HepG2 (cell line): ENCODE results near the gene RSAD2. TPM values are rescaled to one million over a fixed set of nuclear protein-coding genes. Genes with fewer than 3 reads are reported as not detected.
A peak's percentile ranks its signal among the peaks of the same experiment; 100 is the strongest.

Experiments used
- EP300 ChIP-seq, 3 experiments: sonication (generic) in 1 of 3; formaldehyde crosslinking in 1 of 3; IDR thresholded peaks; 2 replicates each; pipeline versions ENCODE4 v1.5.1 to v1.6.1; 2011 to 2020; ENCODE audit warnings: low read depth in 2 of 3, low read length in 2 of 3, borderline replicate concordance in 1 of 3, improper control_type of control experiment in 1 of 3, mild to moderate bottlenecking in 1 of 3, missing genetic modification reagents in 1 of 3, moderate library complexity in 1 of 3
- FOSL1 ChIP-seq: sonication (generic); formaldehyde crosslinking; IDR thresholded peaks from 2 replicates; pipeline ENCODE4 v1.9.0; 2021; ENCODE audit warnings: missing genetic modification reagents, borderline replicate concordance
- IRF1 ChIP-seq: sonication (generic); formaldehyde crosslinking; IDR thresholded peaks from 2 replicates; pipeline ENCODE4 v1.4.0; 2020; ENCODE audit warnings: low read depth, mild to moderate bottlenecking, missing genetic modification reagents
- MAFF ChIP-seq: IDR thresholded peaks from 2 replicates; pipeline ENCODE4 v1.6.1; 2011; ENCODE audit warnings: low read depth, low read length, improper control_type of control experiment
- NCOA1 ChIP-seq: sonication (generic); formaldehyde crosslinking; IDR thresholded peaks from 2 replicates; pipeline ENCODE4 v1.9.0; 2021; ENCODE audit warnings: missing genetic modification reagents
- POGZ ChIP-seq: sonication (generic); formaldehyde crosslinking; IDR thresholded peaks from 2 replicates; pipeline ENCODE4 v1.4.0; 2020; ENCODE audit warnings: mild to moderate bottlenecking, missing genetic modification reagents
- SETDB1 ChIP-seq: sonication (generic); formaldehyde crosslinking; IDR thresholded peaks from 2 replicates; pipeline ENCODE4 v1.5.1; 2020; ENCODE audit warnings: missing genetic modification reagents, mild to moderate bottlenecking, borderline replicate concordance
- SRF ChIP-seq: IDR thresholded peaks from 2 replicates; pipeline ENCODE4 v1.6.1; 2011; ENCODE audit warnings: mild to moderate bottlenecking, low read depth, low read length, moderate library complexity
- TOPORS ChIP-seq: sonication (generic); formaldehyde crosslinking; IDR thresholded peaks from 2 replicates; pipeline ENCODE4 v1.8.0; 2023; ENCODE audit warnings: mild to moderate bottlenecking, missing genetic modification reagents
- XRCC5 ChIP-seq: fragments of 200-400 bp; formaldehyde crosslinking; optimal IDR thresholded peaks from 2 replicates; pipeline ENCODE3; 2017; ENCODE audit warnings: mild to moderate bottlenecking, low read length
- ZFX ChIP-seq: sonication (generic); formaldehyde crosslinking; IDR thresholded peaks from 2 replicates; pipeline ENCODE4 v1.4.0; 2020; ENCODE audit warnings: mild to moderate bottlenecking, low read depth, missing genetic modification reagents, moderate library complexity
- ZFYVE20 ChIP-seq: sonication (generic); formaldehyde crosslinking; IDR thresholded peaks from 2 replicates; pipeline ENCODE4 v1.8.0; 2023; ENCODE audit warnings: low read depth, mild to moderate bottlenecking, moderate library complexity, missing genetic modification reagents, borderline replicate concordance
- ZKSCAN1 ChIP-seq: fragments of 150-350 bp; IDR thresholded peaks from 2 replicates; pipeline ENCODE4 v1.6.1; 2014; ENCODE audit warnings: low read length
- ZNF331 ChIP-seq: sonication (generic); formaldehyde crosslinking; IDR thresholded peaks from 2 replicates; pipeline ENCODE4 v1.4.0; 2020; ENCODE audit warnings: missing genetic modification reagents
- ZNF550 ChIP-seq: sonication (generic); formaldehyde crosslinking; IDR thresholded peaks from 2 replicates; pipeline ENCODE4 v1.4.0; 2020; ENCODE audit warnings: mild to moderate bottlenecking, missing genetic modification reagents, borderline replicate concordance
- ZNF564 ChIP-seq: sonication (generic); formaldehyde crosslinking; IDR thresholded peaks from 2 replicates; pipeline ENCODE4 v1.8.1; 2023; ENCODE audit warnings: mild to moderate bottlenecking, missing genetic modification reagents
- ZNF704 ChIP-seq: sonication (generic); formaldehyde crosslinking; IDR thresholded peaks from 2 replicates; pipeline ENCODE4 v1.8.1; 2023; ENCODE audit warnings: mild to moderate bottlenecking, inconsistent platforms, moderate library complexity, missing genetic modification reagents, borderline replicate concordance
- polyA plus RNA-seq, 8 experiments: library from polyadenylated mRNA; depleted of rRNA in 3 of 8; stranded (reverse) in 7 of 8; unstranded in 1 of 8; fragments of >200 nt; fragmentation: Illumina TruSeq in 4 of 8; extraction: Trizol in 4 of 8; gene quantifications; 2 replicates each; pipeline versions ENCODE4 v1.2.1 to v1.2.3, GENCODE V29; 2011 to 2016; ENCODE audit warnings: low read depth in 4 of 8, missing spikeins in 1 of 8, mixed read lengths in 1 of 8; ENCODE audit not compliant: insufficient read depth in 1 of 8
- total RNA-seq, 5 experiments: library from RNA; depleted of rRNA; stranded (reverse); fragments of >200 nt; fragmentation: Illumina TruSeq; extraction: Trizol; gene quantifications; 2 replicates each; pipeline ENCODE4 v1.2.3, GENCODE V29; 2016; ENCODE audit warnings: low read depth in 1 of 5
- TF ChIP-seq, protein P1 (sequence below): sonication (generic); formaldehyde crosslinking; IDR thresholded peaks from 2 replicates; pipeline ENCODE4 v1.4.0; 2020; ENCODE audit warnings: missing genetic modification reagents
- TF ChIP-seq, protein P2 (sequence below): sonication (generic); formaldehyde crosslinking; IDR thresholded peaks from 2 replicates; pipeline ENCODE4 v1.5.0; 2020; ENCODE audit warnings: mild to moderate bottlenecking, low read depth, missing genetic modification reagents, borderline replicate concordance
- TF ChIP-seq, protein P3 (sequence below): sonication (generic); formaldehyde crosslinking; IDR thresholded peaks from 2 replicates; pipeline ENCODE4 v1.5.1; 2020; ENCODE audit warnings: mild to moderate bottlenecking, missing genetic modification reagents
- TF ChIP-seq, protein P4 (sequence below): sonication (generic); formaldehyde crosslinking; IDR thresholded peaks from 2 replicates; pipeline ENCODE4 v1.5.0; 2020; ENCODE audit warnings: missing genetic modification reagents, mild to moderate bottlenecking, borderline replicate concordance

Gene RSAD2
- total and polyA plus RNA-seq, 2 of the 13 experiments (the other 11 are each of a cell fraction or from before 2014, with no cell fraction given): 0.11 TPM; not detected in 1

- TF ChIP-seq, protein P1, sequence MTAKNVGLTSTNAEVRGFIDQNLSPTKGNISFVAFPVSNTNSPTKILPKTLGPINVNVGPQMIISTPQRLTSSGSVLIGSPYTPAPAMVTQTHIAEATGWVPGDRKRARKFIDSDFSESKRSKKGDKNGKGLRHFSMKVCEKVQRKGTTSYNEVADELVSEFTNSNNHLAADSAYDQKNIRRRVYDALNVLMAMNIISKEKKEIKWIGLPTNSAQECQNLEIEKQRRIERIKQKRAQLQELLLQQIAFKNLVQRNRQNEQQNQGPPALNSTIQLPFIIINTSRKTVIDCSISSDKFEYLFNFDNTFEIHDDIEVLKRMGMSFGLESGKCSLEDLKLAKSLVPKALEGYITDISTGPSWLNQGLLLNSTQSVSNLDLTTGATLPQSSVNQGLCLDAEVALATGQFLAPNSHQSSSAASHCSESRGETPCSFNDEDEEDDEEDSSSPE (CRISPR knock-in tag): no peak
- TF ChIP-seq FOSL1 (CRISPR knock-in tag) (no peak), ZKSCAN1 (peak; percentile 76; the same call in 1 of the 2 replicates), IRF1 (no peak), SETDB1 (CRISPR knock-in tag) (peak; percentile 100), TOPORS (CRISPR knock-in tag) (peak; percentile 99), ZFX (CRISPR knock-in tag) (no peak), MAFF (no peak), ZNF550 (CRISPR knock-in tag) (no peak), XRCC5 (peak; percentile 98), ZNF564 (CRISPR knock-in tag) (0 out of 2 replicates have a peak, but pooled peaks have one; percentile 24), SRF (peak; percentile 25; the same call in 1 of the 2 replicates), ZNF704 (CRISPR knock-in tag) (no peak), EP300 (IDR thresholded peaks at IDR 0.05; ENCODE audit: low read depth in 2 of 2, low read length in 2 of 2) (0 out of 4 replicates have a peak, but pooled peaks of 1 of the 2 experiments have one; percentile 5), EP300 (CRISPR knock-in tag; IDR thresholded peaks at IDR 0.05; ENCODE audit: borderline replicate concordance) (no peak), ZFYVE20 (CRISPR knock-in tag) (no peak), NCOA1 (CRISPR knock-in tag) (no peak), POGZ (CRISPR knock-in tag) (0 out of 2 replicates have a peak, but pooled peaks have one; percentile 19), ZNF331 (peak; percentile 55; the same call in 1 of the 2 replicates)
- TF ChIP-seq, protein P2, sequence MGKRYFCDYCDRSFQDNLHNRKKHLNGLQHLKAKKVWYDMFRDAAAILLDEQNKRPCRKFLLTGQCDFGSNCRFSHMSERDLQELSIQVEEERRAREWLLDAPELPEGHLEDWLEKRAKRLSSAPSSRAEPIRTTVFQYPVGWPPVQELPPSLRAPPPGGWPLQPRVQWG (CRISPR knock-in tag): no peak
- TF ChIP-seq, protein P3, sequence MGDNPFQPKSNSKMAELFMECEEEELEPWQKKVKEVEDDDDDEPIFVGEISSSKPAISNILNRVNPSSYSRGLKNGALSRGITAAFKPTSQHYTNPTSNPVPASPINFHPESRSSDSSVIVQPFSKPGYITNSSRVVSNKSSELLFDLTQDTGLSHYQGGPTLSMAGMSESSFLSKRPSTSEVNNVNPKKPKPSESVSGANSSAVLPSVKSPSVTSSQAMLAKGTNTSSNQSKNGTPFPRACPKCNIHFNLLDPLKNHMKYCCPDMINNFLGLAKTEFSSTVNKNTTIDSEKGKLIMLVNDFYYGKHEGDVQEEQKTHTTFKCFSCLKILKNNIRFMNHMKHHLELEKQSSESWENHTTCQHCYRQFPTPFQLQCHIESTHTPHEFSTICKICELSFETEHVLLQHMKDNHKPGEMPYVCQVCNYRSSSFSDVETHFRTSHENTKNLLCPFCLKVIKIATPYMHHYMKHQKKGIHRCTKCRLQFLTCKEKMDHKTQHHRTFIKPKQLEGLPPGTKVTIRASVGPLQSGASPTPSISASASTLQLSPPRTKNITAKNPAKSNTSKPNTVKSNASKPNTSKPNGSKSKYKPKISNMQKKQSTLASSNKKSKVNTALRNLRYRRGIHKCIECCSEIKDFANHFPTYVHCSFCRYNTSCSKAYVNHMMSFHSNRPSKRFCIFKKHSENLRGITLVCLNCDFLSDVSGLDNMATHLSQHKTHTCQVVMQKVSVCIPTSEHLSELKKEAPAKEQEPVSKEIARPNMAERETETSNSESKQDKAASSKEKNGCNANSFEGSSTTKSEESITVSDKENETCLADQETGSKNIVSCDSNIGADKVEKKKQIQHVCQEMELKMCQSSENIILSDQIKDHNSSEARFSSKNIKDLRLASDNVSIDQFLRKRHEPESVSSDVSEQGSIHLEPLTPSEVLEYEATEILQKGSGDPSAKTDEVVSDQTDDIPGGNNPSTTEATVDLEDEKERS (CRISPR knock-in tag): peak; percentile 100
- TF ChIP-seq, protein P4, sequence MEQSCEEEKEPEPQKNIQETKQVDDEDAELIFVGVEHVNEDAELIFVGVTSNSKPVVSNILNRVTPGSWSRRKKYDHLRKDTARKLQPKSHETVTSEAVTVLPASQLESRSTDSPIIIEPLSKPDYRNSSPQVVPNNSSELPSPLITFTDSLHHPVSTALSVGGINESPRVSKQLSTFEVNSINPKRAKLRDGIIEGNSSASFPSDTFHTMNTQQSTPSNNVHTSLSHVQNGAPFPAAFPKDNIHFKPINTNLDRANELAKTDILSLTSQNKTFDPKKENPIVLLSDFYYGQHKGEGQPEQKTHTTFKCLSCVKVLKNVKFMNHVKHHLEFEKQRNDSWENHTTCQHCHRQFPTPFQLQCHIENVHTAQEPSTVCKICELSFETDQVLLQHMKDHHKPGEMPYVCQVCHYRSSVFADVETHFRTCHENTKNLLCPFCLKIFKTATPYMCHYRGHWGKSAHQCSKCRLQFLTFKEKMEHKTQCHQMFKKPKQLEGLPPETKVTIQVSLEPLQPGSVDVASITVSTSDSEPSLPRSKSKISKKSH: peak; percentile 100
Measured at GRCh38 chr2:6845312-6845711, 32.3 kb upstream of the RSAD2 start (continued).
